HepG2 (cell line): Measurements from ENCODE around the gene GNAS-AS1. TPM values are rescaled to one million over a fixed set of nuclear protein-coding genes. Genes with fewer than 3 reads are reported as not detected.

ENCODE experiments used
- ATAC-seq: fragments of 200-7000 bp; cut with Tn5 transposase; 3 replicates; pipeline ENCODE4 v1.9.1; 2020; ENCODE audit warnings: mild to moderate bottlenecking, moderate library complexity
- BruUV-seq: library from RNA; stranded (reverse); fragments of 400-500 nt; replicated peaks from 2 replicates; lab custom pipeline; 2021; lab: Mats Ljungman, UMichigan
- CTCF ChIA-PET: fragments of 300-600 bp; formaldehyde crosslinking; extraction: SDS; loops from one replicate; lab custom pipeline; 2021; ENCODE audit warnings: low total read pairs, inconsistent platforms, low intra/inter-chr PET ratio; lab: Yijun Ruan, JAX
- POLR2A ChIA-PET: fragments of 350-600 bp; sonication (Branson Sonifier 250); formaldehyde crosslinking; loops from one replicate; lab custom pipeline; 2020; ENCODE audit warnings: antibody characterized with exemption, inconsistent platforms; lab: Yijun Ruan, JAX
- DNase-seq: peaks from one replicate; pipeline ENCODE4 v3.0.0-alpha.2; 2015; ENCODE audit warnings: low spot score
- FAIRE-seq: peaks from 3 replicates; lab custom pipeline; 2011; peaks lifted over from hg19 to GRCh38; lab: Jason Lieb, UNC
- H2AFZ ChIP-seq: one replicate; pipeline ENCODE4 v1.6.1; 2011; ENCODE audit warnings: low read length, inconsistent platforms
- H3K27ac ChIP-seq: fragments of 300-600 bp; 3 replicates; pipeline ENCODE4 v1.8.0; 2011; ENCODE audit warnings: mixed run types, mild to moderate bottlenecking, mixed read lengths, low read length, inconsistent platforms; ENCODE audit not compliant: insufficient read depth; ENCODE audit errors: extremely low read length
- H3K27me3 ChIP-seq, 2 experiments: fragments of 200-600 bp in 1 of 2; 2 replicates in 1 of 2; 3 replicates in 1 of 2; pipeline versions ENCODE4 v1.6.0 to v1.8.0; 2011; ENCODE audit warnings: low read length in 2 of 2, mild to moderate bottlenecking in 2 of 2, moderate library complexity in 2 of 2, inconsistent platforms in 1 of 2; ENCODE audit not compliant: insufficient read depth in 2 of 2, control insufficient read depth in 1 of 2
- H3K36me3 ChIP-seq, 2 experiments: fragments of 200-600 bp in 1 of 2; replicated peaks in 1 of 2; 2 replicates in 1 of 2; 3 replicates in 1 of 2; pipeline versions ENCODE4 v1.5.1 to v1.8.0; 2011; ENCODE audit warnings: low read length in 2 of 2, inconsistent platforms in 1 of 2; ENCODE audit not compliant: insufficient read depth in 2 of 2, control insufficient read depth in 1 of 2
- H3K4me1 ChIP-seq: 2 replicates; pipeline ENCODE4 v1.5.1; 2012; ENCODE audit warnings: low read length, inconsistent platforms; ENCODE audit not compliant: insufficient read depth
- H3K4me2 ChIP-seq: 2 replicates; pipeline ENCODE4 v1.6.0; 2011; ENCODE audit warnings: low read depth, low read length, inconsistent platforms
- H3K4me3 ChIP-seq, 3 experiments: fragments of 200-600 bp in 1 of 3; sonication (generic), shearing (Covaris generic) in 1 of 3; replicated peaks in 1 of 3; 2 replicates each; pipeline ENCODE4 v1.5.1; 2011 to 2016; ENCODE audit warnings: low read length in 3 of 3, inconsistent platforms in 2 of 3, low read depth in 2 of 3, mild to moderate bottlenecking in 2 of 3, control low read depth in 1 of 3, mixed read lengths in 1 of 3; ENCODE audit not compliant: insufficient read depth in 1 of 3
- H3K79me2 ChIP-seq: one replicate; pipeline ENCODE4 v1.6.1; 2011; ENCODE audit warnings: low read length, inconsistent platforms; ENCODE audit not compliant: insufficient read depth
- H3K9ac ChIP-seq: 2 replicates; pipeline ENCODE4 v1.6.0; 2011; ENCODE audit warnings: mild to moderate bottlenecking, low read depth, low read length, inconsistent platforms; ENCODE audit not compliant: insufficient read depth
- H3K9me3 ChIP-seq: 2 replicates; pipeline ENCODE4 v1.5.1; 2012; ENCODE audit warnings: mild to moderate bottlenecking, low read length
- H4K20me1 ChIP-seq: 2 replicates; pipeline ENCODE4 v1.6.0; 2011; ENCODE audit warnings: inconsistent platforms, mild to moderate bottlenecking, low read length, moderate library complexity; ENCODE audit not compliant: insufficient read depth
- AGO1 ChIP-seq: fragments of 200-400 bp; formaldehyde crosslinking; IDR thresholded peaks from 2 replicates; pipeline ENCODE4 v1.6.1; 2017; ENCODE audit warnings: mild to moderate bottlenecking, low read depth, low read length, moderate library complexity; ENCODE audit not compliant: poor library complexity, severe bottlenecking
- ATAD3A ChIP-seq: sonication (generic); formaldehyde crosslinking; IDR thresholded peaks from 2 replicates; pipeline ENCODE4 v1.4.0; 2020; ENCODE audit warnings: missing genetic modification reagents
- CBX2 ChIP-seq, 2 experiments: fragments of 200-600 bp in 1 of 2; sonication (generic); formaldehyde crosslinking in 1 of 2; IDR thresholded peaks; 2 replicates each; pipeline versions ENCODE4 v1.7.0 to v1.8.1; 2018 to 2022; ENCODE audit warnings: low read depth in 2 of 2, low read length in 1 of 2, mild to moderate bottlenecking in 1 of 2, missing genetic modification reagents in 1 of 2
- GFI1 ChIP-seq: sonication (generic); formaldehyde crosslinking; IDR thresholded peaks from 2 replicates; pipeline ENCODE4 v1.5.0; 2020; ENCODE audit warnings: missing genetic modification reagents, mild to moderate bottlenecking, borderline replicate concordance
- NR3C1 ChIP-seq: sonication (generic); formaldehyde crosslinking; IDR thresholded peaks from 2 replicates; pipeline ENCODE4 v1.4.0; 2020; ENCODE audit warnings: missing genetic modification reagents
- RFX3 ChIP-seq: IDR thresholded peaks from 2 replicates; pipeline ENCODE4 v1.6.1; 2016; ENCODE audit warnings: missing biosample characterization, missing genetic modification reagents
- TEAD3 ChIP-seq: optimal IDR thresholded peaks from 2 replicates; pipeline ENCODE3; 2016; ENCODE audit warnings: borderline replicate concordance
- ZBTB7B ChIP-seq: sonication (generic); formaldehyde crosslinking; IDR thresholded peaks from 2 replicates; pipeline ENCODE4 v1.4.0; 2020; ENCODE audit warnings: missing genetic modification reagents
- ZNF143 ChIP-seq: sonication (generic); formaldehyde crosslinking; IDR thresholded peaks from 2 replicates; pipeline ENCODE4 v1.4.0; 2020; ENCODE audit warnings: missing genetic modification reagents
- ZNF317 ChIP-seq: sonication (generic); formaldehyde crosslinking; IDR thresholded peaks from 2 replicates; pipeline ENCODE4 v1.5.0; 2020; ENCODE audit warnings: mild to moderate bottlenecking, missing genetic modification reagents
- ZNF354B ChIP-seq: sonication (generic); formaldehyde crosslinking; IDR thresholded peaks from 2 replicates; pipeline ENCODE4 v1.8.0; 2022; ENCODE audit warnings: mild to moderate bottlenecking, missing genetic modification reagents
- ZNF547 ChIP-seq: sonication (generic); formaldehyde crosslinking; IDR thresholded peaks from 2 replicates; pipeline ENCODE4 v1.5.1; 2020; ENCODE audit warnings: mild to moderate bottlenecking, missing genetic modification reagents
- ZNF616 ChIP-seq: sonication (generic); formaldehyde crosslinking; IDR thresholded peaks from 2 replicates; pipeline ENCODE4 v1.5.0; 2020; ENCODE audit warnings: low read depth, mild to moderate bottlenecking, missing genetic modification reagents
- WGBS: methylation state at CpG from one replicate; pipeline ENCODE4 v1.1.6; 2017; ENCODE audit warnings: low lambda C conversion rate; 5-methylcytosine and 5-hydroxymethylcytosine counted together
- in situ Hi-C: cut with HindIII; loops from 2 replicates; pipeline ENCODE4 v1.10.0; 2017; ENCODE audit warnings: low pct_unique_long_range_greater_than_20kb; ENCODE audit not compliant: extremely low pct_ligation_motif_present
- intact Hi-C: fragments of 100-400 bp; cut with micrococcal nuclease; formaldehyde crosslinking; loops from one replicate; pipeline ENCODE4 v1.10.0; 2022; ENCODE audit not compliant: unreplicated experiment
- polyA plus RNA-seq, 8 experiments: library from polyadenylated mRNA; depleted of rRNA in 3 of 8; stranded (reverse) in 7 of 8; unstranded in 1 of 8; fragments of >200 nt; fragmentation: Illumina TruSeq in 4 of 8; extraction: Trizol in 4 of 8; gene quantifications; 2 replicates each; pipeline versions ENCODE4 v1.2.1 to v1.2.3, GENCODE V29; 2011 to 2016; ENCODE audit warnings: low read depth in 4 of 8, missing spikeins in 1 of 8, mixed read lengths in 1 of 8; ENCODE audit not compliant: insufficient read depth in 1 of 8
- total RNA-seq, 5 experiments: library from RNA; depleted of rRNA; stranded (reverse); fragments of >200 nt; fragmentation: Illumina TruSeq; extraction: Trizol; gene quantifications; 2 replicates each; pipeline ENCODE4 v1.2.3, GENCODE V29; 2016; ENCODE audit warnings: low read depth in 1 of 5
- TF ChIP-seq, protein P1 (sequence below): sonication (generic); formaldehyde crosslinking; IDR thresholded peaks from 2 replicates; pipeline ENCODE4 v1.8.0; 2022; ENCODE audit warnings: mild to moderate bottlenecking, missing genetic modification reagents, moderate library complexity
- TF ChIP-seq, protein P2 (sequence below): sonication (generic); formaldehyde crosslinking; IDR thresholded peaks from 2 replicates; pipeline ENCODE4 v1.5.0; 2020; ENCODE audit warnings: mild to moderate bottlenecking, missing genetic modification reagents, borderline replicate concordance

Gene GNAS-AS1
- total and polyA plus RNA-seq, 2 of the 13 experiments (the other 11 are each of a cell fraction or from before 2014, with no cell fraction given), result not detected

DNA sequence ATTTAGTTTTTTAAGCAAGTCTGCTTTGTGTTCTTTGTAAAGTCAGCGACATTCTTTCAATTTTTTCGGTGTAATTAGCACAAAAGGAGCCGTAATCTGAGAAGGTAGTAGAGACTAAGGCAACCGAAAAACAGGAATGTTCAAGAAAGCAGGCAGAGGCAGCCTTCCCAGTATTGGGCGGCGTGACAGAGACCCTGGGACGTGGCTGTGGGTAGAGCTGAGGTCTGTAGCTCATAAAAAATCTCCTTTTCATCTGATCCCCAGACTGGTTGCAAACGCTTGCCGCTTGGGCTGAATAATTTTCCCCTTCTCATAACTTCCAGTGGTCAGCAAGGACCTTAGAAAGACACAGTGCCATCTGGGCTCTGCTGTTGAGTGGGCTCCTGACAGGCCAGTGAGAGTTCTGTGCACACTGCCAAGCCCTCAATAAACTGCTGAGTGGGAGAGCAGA is 32.6 kb upstream of the GNAS-AS1 start:
- in situ Hi-C loops (no loop called here), intact Hi-C loops (no loop called here)
- H3K79me2 ChIP-seq, result no peaks in the 10 kb centered on the region
- DNase-seq (no peak), FAIRE-seq (no peak), ATAC-seq (no peak)
- H3K36me3 ChIP-seq, result no peaks in the 10 kb centered on the region
- POLR2A ChIA-PET, result no interaction called here
- TF ChIP-seq, protein P1, sequence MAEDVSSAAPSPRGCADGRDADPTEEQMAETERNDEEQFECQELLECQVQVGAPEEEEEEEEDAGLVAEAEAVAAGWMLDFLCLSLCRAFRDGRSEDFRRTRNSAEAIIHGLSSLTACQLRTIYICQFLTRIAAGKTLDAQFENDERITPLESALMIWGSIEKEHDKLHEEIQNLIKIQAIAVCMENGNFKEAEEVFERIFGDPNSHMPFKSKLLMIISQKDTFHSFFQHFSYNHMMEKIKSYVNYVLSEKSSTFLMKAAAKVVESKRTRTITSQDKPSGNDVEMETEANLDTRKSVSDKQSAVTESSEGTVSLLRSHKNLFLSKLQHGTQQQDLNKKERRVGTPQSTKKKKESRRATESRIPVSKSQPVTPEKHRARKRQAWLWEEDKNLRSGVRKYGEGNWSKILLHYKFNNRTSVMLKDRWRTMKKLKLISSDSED (CRISPR knock-in tag), result no peak
- no peak for TF ChIP-seq GFI1
- TF ChIP-seq CBX2 (IDR thresholded peaks at IDR 0.05; ENCODE audit: low read depth, low read length), result peak; percentile 84; the same call in 1 of the 2 replicates
- no peak for TF ChIP-seq CBX2 (CRISPR knock-in tag; IDR thresholded peaks at IDR 0.05; ENCODE audit: low read depth)
- no peak for TF ChIP-seq ATAD3A (CRISPR knock-in tag)
- H3K27ac ChIP-seq, result no peak overlapping the region
- WGBS, result 63% methylated on average over 9 of the region's 9 CpGs
- peaks cover 15% of the 10 kb centered on the region for H3K4me1 ChIP-seq
- H3K4me2 ChIP-seq, result no peak overlapping the region
- no peak overlapping the region for H3K4me3 ChIP-seq
- H3K9ac ChIP-seq, result no peak overlapping the region
- no TSS peak for BruUV-seq
- H2AFZ ChIP-seq, result no peak overlapping the region
- no peaks in the 10 kb centered on the region for H4K20me1 ChIP-seq
- CTCF ChIA-PET, result no interaction called here
- peaks cover 0 to 17% of the 10 kb centered on the region in 2 experiments; a peak in 2 of 5 replicates for H3K27me3 ChIP-seq
- peaks cover 7% of the 10 kb centered on the region; the same call in 1 of the 2 replicates for H3K9me3 ChIP-seq

DNA sequence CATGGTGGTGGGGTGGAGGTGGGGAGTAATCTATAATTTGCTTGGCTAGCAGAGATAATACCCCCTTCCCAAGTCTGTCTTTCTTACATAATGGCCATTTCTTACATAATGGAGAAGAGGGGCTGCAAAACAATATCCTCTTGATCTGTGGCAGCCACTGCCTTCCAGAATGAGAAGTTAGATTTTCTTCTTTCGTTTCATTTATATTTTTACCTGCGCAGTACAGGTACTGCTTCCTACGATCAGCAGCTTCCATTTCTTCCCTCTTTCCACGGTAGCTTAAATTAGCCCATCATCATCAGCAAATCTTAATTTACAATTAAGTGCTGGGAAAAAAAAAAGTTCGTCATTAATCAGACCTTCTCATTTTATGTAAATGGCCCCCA is 32.0 kb upstream of the GNAS-AS1 start:
- H3K4me2 ChIP-seq, result no peak overlapping the region
- ATAC-seq, result no peak
- ChIA-PET CTCF (no interaction called here), POLR2A (no interaction called here)
- H2AFZ ChIP-seq, result no peak overlapping the region
- H3K27ac ChIP-seq, result no peak overlapping the region
- H3K27me3 ChIP-seq, result peaks cover 0 to 23% of the 10 kb centered on the region in 2 experiments; a peak in 2 of 5 replicates
- peaks cover 7% of the 10 kb centered on the region; the same call in 1 of the 2 replicates for H3K9me3 ChIP-seq
- H3K4me1 ChIP-seq, result peaks cover 18% of the 10 kb centered on the region
- no peak for DNase-seq
- in situ Hi-C loops (no loop called here), intact Hi-C loops (no loop called here)
- H3K4me3 ChIP-seq, result no peak overlapping the region
- no peak for FAIRE-seq
- no peak overlapping the region for H3K9ac ChIP-seq
- BruUV-seq, result no TSS peak
- H3K36me3 ChIP-seq, result no peaks in the 10 kb centered on the region
- H3K79me2 ChIP-seq, result no peaks in the 10 kb centered on the region
- no peaks in the 10 kb centered on the region for H4K20me1 ChIP-seq
- 68% methylated on average over 5 of the region's 5 CpGs for WGBS
- TF ChIP-seq ZNF616 (no peak), ZNF354B (CRISPR knock-in tag) (no peak), ZBTB7B (CRISPR knock-in tag) (no peak), AGO1 (no peak), ZNF143 (CRISPR knock-in tag) (no peak), RFX3 (CRISPR knock-in tag) (no peak), TEAD3 (CRISPR knock-in tag) (no peak), ZNF317 (no peak), ZNF547 (CRISPR knock-in tag) (no peak), NR3C1 (no peak)
- TF ChIP-seq, protein P2, sequence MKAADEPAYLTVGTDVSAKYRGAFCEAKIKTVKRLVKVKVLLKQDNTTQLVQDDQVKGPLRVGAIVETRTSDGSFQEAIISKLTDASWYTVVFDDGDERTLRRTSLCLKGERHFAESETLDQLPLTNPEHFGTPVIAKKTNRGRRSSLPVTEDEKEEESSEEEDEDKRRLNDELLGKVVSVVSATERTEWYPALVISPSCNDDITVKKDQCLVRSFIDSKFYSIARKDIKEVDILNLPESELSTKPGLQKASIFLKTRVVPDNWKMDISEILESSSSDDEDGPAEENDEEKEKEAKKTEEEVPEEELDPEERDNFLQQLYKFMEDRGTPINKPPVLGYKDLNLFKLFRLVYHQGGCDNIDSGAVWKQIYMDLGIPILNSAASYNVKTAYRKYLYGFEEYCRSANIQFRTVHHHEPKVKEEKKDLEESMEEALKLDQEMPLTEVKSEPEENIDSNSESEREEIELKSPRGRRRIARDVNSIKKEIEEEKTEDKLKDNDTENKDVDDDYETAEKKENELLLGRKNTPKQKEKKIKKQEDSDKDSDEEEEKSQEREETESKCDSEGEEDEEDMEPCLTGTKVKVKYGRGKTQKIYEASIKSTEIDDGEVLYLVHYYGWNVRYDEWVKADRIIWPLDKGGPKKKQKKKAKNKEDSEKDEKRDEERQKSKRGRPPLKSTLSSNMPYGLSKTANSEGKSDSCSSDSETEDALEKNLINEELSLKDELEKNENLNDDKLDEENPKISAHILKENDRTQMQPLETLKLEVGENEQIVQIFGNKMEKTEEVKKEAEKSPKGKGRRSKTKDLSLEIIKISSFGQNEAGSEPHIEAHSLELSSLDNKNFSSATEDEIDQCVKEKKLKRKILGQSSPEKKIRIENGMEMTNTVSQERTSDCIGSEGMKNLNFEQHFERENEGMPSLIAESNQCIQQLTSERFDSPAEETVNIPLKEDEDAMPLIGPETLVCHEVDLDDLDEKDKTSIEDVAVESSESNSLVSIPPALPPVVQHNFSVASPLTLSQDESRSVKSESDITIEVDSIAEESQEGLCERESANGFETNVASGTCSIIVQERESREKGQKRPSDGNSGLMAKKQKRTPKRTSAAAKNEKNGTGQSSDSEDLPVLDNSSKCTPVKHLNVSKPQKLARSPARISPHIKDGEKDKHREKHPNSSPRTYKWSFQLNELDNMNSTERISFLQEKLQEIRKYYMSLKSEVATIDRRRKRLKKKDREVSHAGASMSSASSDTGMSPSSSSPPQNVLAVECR (CRISPR knock-in tag), result no peak
